CD4-positive, alpha-beta T cell treated with Interleukin-10 for 1 hour (primary cell): ENCODE data around the gene DEGS1.
A peak's percentile ranks its signal among the peaks of the same experiment; 100 is the strongest.
"Not testable (repeated sequence)": the region's sequence is repeated elsewhere in the genome, so short reads cannot be mapped to it uniquely, and the experiment has no call there.

Experiments used
- DNase-seq: peaks from one replicate; pipeline ENCODE4 v3.0.0-alpha.2; 2020

Gene DEGS1

DNA sequence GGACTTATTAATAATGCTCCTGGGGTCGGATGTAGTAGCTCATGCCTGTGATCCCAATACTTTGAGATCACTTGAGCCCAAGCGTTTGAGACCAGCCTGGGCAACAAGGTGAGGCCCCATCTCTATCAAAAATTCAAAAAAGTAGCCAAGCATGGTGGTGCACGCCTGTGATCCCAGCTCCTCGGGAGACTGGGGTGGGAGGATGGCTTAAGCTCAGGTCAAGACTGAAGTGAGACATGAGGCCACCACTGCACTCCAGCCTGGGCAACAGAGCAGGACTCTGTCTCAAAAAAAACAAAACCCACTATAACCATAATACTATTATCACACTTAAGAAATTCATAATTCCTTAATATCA, 1.6 kb upstream of the DEGS1 start:
- DNase-seq, result no peak

DNA sequence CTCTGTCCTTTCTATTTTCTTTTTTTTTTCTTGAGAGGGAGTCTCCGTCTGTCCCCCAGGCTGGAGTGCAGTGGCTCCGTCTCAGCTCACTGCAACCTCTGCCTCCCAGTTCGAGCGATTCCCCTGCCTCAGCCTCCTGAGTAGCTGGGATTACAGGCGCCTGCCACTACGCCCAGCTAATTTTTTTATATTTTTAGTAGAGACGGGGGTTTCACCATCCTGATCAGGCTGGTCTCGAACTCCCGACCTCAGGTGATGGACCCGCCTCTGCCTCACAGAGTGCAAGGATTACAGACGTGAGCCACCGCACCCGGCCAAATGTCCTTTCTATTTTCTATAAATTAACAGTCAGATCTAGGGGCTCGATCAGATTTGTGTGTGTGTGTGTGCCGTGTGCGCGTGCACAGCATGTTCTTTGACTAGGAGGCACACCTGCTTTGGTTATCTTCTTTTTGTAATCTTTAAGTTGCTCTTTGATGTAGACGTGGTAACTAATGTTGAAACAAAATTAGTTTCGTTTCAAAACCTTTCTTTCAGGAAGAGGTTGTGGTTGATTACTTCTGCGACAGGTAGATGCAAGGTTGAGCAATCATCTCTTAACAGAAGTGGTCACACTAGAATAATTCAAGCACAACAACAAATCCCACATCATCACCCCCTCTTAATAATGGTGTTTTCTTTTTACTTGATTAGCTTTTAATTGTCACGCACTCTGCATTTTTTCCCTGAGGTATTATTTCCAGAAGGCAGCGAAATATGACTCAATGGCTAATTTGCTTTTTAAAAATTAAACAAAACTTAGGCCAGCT, 779 bp upstream of the DEGS1 start:
- DNase-seq, result peak; percentile 79

DNA sequence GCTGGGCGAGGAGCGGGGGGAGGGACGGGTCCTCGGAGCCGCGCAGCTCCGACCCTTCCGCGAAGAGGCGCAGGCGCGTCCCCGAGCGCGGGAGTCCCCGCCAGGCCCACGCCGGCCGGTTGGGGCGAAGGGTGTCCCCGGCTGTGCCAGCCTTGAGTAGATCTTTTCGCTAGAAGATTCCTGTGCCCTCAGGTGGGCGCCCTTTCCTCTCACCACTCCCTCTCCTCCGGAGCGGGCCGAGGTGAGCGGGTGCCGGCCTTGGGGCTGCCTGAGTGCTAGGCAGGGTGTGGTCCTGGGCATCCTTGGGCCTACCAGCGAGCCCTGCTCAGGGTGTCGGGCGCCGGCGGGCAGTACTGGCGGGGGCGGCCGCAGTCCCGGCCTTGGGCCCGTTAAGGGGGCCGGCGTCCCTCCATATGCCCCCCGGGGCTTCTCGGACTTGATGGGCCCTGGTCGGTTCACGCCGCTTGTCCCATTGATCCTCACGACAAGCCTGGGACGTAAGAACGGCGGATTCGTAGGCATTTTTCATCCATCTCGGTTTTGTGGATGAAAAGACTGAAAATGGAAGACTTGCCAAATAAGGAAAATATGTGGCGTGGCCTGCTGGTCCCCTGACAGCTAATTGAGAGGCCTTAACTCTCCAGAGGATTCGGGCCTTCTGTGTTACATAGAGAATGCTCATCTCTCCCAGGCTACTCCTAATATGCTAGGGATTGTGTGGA, 712 bp downstream of the DEGS1 start:
- DNase-seq, result peak; percentile 65

DNA sequence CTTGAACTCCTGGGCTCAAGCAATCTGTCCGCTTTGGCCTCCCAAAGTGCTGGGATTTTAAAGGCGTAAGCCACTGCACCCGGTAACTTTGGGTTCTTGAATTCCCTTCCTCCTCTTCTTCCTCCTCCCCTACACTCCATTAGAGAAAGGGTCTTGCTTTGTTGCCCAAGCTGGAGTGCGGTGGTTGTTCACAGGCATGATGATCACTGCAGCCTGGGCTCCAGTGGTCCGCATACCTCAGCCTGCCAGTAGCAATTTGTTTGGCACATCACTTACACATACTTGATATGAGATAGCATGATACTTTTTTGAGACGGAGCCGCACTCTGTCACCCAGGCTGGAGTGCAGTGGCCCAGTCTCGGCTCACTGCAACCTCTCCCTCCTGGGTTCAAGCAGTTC, 2.2 kb downstream of the DEGS1 start:
- no peak for DNase-seq

DNA sequence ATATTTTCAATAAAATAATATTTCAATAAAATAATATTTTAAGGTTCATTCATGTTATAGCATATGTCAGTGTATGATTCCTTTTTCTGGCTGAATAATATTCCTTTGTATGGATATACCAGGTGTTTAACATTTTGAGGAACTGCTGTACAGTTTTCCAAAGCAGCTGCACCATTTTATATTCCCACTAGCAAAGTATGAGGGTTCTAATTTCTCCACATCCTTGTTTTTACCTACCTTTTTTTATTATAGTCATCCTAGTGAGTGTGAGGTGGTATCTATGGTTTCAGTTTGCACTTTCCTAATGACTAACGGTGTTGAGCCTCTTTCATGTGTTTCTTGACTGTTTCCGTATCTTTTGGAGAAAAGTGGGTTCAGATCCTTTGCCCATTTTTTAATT, 5.2 kb downstream of the DEGS1 start:
- DNase-seq, result no peak

DNA sequence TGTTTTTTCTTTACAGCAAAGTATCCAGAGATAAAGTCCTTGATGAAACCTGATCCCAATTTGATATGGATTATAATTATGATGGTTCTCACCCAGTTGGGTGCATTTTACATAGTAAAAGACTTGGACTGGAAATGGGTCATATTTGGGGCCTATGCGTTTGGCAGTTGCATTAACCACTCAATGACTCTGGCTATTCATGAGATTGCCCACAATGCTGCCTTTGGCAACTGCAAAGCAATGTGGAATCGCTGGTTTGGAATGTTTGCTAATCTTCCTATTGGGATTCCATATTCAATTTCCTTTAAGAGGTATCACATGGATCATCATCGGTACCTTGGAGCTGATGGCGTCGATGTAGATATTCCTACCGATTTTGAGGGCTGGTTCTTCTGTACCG, 6.5 kb downstream of the DEGS1 start:
- DNase-seq, result no peak

DNA sequence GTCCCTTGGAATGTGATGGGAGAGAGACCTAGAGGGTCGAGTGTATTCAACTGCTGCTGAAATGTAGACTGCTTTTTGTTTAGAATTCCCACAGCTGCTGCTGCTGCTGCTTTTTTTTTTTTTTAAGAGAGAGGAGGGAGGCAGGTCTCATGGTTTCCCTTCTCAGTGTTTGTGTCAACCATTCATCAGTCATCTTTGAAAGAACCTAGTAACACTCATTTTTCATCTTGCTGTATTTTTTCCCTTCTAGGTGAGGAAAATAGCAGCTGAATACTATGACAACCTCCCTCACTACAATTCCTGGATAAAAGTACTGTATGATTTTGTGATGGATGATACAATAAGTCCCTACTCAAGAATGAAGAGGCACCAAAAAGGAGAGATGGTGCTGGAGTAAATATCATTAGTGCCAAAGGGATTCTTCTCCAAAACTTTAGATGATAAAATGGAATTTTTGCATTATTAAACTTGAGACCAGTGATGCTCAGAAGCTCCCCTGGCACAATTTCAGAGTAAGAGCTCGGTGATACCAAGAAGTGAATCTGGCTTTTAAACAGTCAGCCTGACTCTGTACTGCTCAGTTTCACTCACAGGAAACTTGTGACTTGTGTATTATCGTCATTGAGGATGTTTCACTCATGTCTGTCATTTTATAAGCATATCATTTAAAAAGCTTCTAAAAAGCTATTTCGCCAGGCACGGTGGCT, 9.2 kb downstream of the DEGS1 start:
- DNase-seq, result no peak

DNA sequence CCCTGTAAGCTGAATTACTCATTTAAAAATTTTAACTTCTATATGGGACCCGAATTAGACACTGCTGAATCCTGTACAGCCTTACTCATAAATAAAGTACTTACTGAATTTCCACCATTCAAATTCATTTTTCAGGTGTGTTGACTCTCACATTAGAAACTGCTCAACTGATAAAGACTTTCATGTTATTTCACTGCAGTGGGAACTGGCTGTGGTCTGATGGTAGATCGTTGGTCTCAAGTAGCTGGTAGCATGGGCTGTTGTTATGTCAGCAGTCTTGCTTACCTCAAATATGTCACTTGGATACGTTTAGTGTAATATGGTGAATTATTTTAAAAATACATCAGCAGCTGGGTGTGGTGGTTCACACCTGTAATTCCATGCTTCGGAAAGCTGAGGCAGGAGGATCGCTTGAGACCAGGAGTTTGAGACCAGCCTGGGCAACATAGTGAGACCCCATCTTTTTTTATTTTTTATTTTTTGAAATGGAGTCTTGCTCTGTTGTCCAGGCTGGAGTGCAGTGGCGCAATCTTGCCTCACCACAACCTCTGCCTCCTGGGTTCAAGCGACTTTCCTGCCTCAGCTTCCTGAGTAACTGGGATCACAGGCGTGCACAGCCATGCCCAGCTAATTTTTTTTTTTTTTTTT, 10.4 kb downstream of the DEGS1 start:
- DNase-seq, result no peak

DNA sequence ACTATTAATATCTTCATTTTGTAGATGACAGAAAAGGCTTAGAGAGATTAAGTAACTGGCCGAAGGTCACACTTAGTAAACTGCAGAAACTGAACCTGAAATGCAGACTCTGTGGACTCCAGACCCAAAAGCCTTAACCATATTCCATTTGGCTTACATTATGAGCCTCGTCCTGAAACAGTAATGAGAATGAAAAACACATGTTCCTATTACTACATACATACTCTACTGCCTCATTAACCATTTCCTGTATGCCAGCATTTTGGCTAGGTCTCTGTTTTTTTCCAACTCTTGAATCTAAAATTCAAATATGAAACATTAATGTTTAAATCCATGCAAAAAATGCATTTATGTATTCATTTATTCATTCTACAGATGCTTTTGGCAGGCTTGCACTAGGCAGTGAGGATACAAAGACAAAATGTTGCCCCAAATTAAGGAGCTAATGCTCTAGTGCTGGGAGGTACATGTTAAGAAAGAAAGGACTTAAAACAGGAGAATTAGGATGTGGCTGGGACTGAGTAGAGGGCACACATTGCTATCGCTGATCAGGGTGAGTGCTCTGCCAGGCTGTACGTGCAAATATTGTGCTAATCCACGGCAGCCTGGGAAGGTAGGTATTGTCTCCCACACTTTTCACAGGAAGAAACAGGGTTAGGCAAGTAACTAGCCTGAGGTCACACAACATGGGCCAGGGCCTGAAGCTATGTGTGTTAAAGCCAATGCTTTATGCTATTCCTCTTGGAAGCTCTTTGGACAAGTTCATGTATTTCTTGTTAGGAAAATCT, 14.0 kb downstream of the DEGS1 start:
- no peak for DNase-seq

DNA sequence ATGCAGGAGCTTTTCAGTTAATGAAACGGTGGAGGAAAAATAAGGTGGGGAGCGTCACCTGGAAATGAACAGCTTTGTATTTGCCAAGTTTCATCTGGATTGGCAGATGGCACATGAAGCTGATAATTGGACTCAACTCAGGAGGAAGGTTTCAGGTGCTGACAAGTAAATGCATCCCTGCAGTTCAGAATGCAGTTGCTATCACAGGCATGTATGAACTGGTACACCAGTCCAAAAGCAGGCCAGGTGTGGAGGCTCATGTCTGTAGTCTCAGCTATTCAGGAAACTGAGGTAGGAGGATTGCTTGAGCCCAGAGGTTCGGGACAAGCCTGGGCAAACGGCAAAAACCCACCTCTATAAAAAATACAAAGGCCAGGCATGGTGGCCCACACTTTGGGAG, 15.5 kb downstream of the DEGS1 start:
- no peak for DNase-seq

DNA sequence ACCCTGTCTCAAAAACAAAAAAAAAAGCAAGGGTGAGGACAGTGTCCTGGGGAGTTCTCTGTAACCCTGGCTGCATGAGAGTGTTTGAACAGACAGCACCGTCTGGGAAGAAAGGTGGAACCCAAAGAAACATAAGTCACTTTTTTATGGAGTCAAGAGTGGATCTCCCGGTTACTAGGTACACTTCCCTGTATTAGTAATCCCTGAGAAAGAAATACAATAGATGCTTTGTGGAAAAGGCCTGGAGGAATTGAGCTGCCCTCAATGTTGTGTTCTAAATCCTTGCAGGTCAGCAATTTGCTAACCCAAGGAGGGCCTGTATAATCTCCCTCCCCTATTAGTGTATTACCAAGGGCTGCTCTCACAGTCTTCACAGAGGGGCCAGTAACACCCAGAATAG, 16.6 kb downstream of the DEGS1 start:
- DNase-seq, result no peak

DNA sequence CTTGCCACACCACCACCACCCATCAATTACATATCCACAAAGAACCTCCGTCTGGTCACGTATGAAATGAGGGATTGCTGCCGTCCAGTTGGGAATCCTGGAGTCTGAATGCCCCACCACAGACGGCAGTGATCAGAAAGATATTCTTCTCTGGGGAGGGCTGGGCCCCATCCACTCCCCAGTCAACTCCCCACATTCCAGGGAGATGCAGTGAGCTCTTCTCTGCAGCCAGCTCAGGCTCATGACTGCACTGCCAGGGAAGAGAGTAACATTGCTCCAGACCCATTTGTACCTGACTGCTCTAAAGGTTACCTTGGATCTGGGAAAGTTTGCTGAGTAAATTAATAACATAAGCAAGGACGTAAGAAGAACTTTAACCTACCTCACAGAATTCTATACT, 18.3 kb downstream of the DEGS1 start:
- no peak for DNase-seq

DNA sequence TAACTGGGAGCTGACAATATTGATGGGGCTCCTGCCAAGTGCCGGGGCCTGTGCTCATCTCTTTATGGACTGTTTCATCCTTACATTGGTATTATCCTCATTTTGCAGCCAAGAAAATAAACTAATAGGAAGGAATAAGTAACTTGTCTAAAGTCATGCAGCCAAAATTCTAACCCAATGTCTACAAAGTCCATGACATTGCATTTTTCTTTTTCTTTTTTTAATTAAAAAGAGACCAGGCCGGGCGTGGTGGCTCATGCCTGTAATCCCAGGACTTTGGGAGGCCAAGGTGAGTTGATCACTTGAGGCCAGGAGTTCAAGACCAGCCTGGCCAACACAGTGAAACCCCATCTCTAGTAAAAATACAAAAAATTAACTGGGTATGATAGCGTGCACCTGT, 18.8 kb downstream of the DEGS1 start:
- no peak for DNase-seq

DNA sequence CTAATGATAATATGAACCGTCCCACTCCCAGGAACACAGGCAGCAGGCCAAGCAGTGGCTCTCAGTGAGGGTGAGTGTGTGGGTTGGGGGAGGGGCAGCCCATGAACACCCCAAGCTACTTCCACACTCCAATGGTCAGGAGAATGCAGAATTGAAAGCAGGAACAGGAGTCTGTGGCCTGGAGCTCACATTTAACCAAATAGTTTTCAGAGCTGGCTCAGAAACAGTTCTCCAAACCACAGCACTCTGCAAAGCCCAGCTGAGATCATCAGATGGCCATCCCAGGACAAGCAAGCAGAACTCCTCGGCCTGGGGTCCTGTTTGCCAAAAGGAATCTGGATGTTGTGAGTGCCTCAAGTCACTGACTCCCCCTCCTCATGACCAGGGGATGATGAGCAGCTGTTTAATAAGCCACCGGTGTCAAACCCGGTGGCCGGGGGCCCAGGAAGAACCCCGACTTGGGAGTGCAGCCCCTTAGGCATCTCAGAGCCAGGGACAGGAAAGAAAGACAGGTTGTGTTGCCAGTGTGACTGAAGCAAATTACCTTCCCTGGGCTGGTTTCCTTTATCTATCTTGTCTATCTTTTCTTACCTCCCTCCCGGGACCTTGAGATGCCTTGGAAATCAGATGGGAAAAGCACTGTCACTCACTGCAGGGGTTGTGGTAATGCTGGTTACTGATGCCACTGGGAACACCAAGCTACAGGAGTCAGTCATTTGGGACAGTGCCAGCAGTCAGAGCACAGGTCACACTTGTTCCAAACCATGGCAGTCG, 20.4 kb downstream of the DEGS1 start:
- DNase-seq, result no peak

DNA sequence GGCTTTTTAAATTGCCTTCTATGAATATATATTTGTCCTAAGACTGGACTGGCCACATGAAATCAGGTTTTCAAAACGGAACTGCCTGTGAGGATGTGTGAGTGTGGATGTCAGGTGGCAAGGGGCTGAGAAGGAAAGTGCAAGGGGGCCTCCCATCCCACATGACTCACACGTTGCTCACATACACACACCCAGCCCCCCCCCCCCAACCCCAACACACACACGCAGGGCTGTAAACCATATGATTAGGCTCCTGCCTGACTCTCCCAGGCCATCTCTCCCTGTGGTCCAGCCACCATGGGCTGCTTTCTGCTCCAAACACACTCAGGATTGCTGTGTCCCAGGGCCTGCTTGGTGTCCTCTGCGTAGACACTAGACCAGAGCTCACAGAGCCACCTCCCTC, 22.4 kb downstream of the DEGS1 start:
- peak; percentile 17 for DNase-seq

DNA sequence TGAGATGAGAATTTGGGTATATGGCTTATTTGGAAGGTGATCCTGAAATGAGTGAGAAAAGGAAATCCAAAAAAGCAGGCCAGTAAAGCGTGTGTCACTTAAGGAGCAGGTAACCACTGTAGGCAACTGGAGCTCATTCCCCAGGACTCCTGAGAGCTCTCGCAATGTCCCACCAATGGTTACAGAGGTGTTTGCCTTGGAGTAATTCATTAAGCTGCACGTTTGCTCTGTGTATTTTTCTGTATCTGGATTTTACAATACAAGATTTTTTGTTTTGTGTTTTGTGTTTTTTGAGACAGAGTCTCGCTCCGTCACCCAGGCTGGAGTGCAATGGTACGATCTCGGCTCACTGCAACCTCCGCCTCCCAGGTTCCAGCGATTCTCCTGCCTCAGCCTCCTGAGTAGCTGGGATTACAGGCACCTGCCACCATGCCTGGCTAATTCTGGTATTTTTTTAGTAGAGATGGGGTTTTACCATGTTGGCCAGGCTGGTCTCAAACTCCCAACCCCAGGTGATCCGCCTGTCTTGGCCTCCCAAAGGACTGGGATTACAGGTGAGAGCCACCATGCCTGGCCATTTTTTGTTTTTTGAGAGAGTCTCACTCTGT, 23.0 kb downstream of the DEGS1 start:
- not testable (repeated sequence) for DNase-seq

DNA sequence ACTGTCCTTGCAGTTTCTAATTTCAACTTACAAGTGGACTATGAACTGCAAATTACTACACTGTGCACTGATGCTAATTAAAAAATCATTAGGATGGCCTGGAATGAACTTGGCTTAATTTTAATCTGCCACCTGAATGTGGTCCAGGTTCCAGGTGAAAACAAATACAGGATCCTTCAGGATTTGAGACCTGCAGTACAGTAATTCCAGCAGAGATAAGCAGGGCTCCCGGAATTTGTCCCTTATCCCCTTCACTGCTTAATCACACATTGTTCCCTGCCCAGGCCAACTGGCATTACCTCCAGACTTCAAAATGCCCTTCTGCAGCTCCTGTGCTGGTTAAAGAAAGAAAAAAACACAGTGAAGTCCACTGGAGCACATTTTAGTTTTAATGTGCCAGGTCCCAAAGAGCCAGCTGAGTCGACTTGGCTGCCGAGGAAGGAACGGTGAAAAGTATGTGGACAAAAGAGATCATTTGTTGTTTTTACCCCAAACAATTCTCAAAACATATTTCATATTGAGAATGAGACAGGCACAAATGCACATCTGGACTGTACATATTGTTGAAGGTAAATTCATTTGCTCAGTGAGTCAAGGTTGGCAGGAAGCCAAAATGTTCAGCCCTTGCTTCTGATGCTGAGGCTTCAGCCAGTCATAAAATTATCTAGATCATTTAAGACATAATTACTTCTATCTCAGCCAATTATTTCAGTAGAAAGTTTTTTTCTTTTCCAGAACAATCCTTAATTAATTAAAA, 28.3 kb downstream of the DEGS1 start:
- no peak for DNase-seq

DNA sequence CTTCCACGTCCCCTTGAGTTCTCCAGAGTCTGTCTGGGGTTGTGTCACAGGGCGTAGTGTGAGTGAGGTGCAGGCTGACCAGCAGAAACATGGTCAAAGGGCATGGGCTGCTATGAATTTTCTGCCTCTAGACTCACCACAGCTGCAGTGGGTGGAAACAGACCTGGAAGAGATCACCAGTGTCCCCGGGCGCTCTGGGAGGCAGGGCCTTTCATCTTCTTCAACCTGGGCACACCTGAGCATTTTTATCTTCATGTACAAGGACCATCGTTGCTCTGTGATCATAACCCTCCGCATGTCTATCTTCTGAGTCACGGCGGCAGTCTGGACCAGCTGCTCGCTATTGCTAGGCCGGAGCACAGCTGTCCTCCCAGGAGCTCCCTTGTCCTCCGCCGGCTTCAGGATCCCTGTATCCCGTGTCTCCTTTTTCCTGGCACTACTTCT, 29.6 kb downstream of the DEGS1 start:
- DNase-seq, result no peak

DNA sequence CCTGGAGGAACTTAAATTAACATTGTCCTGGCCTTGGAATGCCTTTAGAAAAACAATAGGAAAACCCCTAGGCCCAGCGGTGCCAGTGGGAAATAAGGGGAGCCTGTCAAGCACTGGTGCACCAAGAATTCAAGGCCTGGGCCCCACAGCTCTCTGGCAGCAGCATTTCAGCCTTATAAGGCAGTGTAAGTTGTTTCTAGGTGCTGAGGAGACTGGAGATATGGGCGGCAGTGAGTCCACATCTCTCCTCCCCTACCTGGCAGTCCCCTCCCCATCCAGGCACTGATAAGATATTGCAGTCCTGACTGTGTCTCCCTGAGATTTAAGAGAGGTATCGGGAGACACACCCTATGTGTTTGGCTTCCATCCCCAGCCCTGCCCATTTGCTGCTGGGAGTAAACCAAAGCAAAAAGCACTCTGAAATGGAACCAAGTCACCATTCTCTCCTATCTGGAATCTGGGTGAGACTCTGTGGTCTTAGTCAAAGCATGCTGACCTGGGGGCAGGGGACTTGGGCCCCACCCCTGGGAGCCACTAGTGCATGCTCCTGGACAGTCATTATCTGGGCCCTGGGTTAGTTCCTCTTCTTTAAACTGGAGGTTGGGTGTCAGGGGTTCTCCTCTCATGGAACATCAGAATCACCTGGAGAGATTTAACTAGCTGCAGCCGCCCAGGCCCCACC, 30.5 kb downstream of the DEGS1 start:
- no peak for DNase-seq

DNA sequence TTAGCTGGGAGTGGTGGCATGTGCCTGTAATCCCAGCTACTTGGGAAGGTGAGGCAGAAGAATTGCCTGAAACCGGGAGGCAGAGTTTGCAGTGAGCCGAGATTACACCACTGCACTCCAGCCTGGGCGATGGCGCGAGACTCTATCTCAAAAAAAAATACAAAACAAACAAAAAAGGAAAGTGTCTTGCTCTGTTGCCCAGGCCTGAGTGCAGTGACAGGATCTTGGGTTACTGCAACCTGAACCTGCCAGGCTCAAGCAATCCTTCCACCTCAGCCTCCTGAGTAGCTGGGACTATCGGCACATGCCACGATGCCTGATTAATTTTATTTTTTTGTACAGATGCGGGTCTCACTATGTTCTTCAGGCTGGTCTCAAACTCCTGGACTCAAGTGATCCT, 33.3 kb downstream of the DEGS1 start:
- DNase-seq, result no peak
